ENCODE results near the gene SRF. TPM values are rescaled to one million over a fixed set of nuclear protein-coding genes. Genes with fewer than 3 reads are reported as not detected.

Gene SRF
- total and polyA plus RNA-seq, 2 donors (not counting 1 experiment from before 2014, with no cell fraction given) = 21.7 to 22.7 TPM

GRCh38 chr6:43146709-43147688 lies 24.1 kb upstream of the SRF start:
- Histone ChIP-seq H3K36me3 (replicated peaks in 1 of 2; ENCODE audit: control extremely low read depth in 1 of 2, control insufficient read depth in 1 of 2, extremely low read depth in 1 of 2, insufficient read depth in 2 of 2, low read length in 1 of 2) (no peaks in the 10 kb centered on the region), H3K9me3 (ENCODE audit: control extremely low read depth in 1 of 3, control insufficient read depth in 2 of 3, insufficient read depth in 1 of 3, low read length in 2 of 3) (no peaks in the 10 kb centered on the region), H3K4me2 (replicated peaks; ENCODE audit: low read depth, low read length, poor library complexity, severe bottlenecking) (no peak overlapping the region), H2AFZ (ENCODE audit: insufficient read depth, low read depth, low read length, poor library complexity, severe bottlenecking) (no peak overlapping the region), H3K9ac (ENCODE audit: low read length) (no peak overlapping the region), H3K4me3 (ENCODE audit: control extremely low read depth in 1 of 5, extremely low read depth in 1 of 5, insufficient read depth in 1 of 5, low read depth in 2 of 5, low read length in 4 of 5) (no peak overlapping the region), H3K27me3 (replicated peaks in 1 of 4; ENCODE audit: control extremely low read depth in 1 of 4, control insufficient read depth in 3 of 4, insufficient read depth in 4 of 4, low read length in 3 of 4) (peaks cover 0 to 4% (median 0%) of the 10 kb centered on the region in 4 experiments), H3K4me1 (ENCODE audit: control insufficient read depth in 2 of 2, insufficient read depth in 2 of 2, low read length in 2 of 2) (peaks cover 7 to 8% of the 10 kb centered on the region in 2 donors), H4K20me1 (ENCODE audit: control insufficient read depth, insufficient read depth, low read length, poor library complexity, severe bottlenecking) (no peaks in the 10 kb centered on the region), H3K27ac (ENCODE audit: low read length in 2 of 2) (no peak overlapping the region), H3K79me2 (ENCODE audit: control insufficient read depth, insufficient read depth, low read length) (no peaks in the 10 kb centered on the region)
- no peak overlapping the region for H3K27ac Mint-ChIP-seq
- H3K9me3 Mint-ChIP-seq (ENCODE audit: insufficient read depth) = no peaks in the 10 kb centered on the region
- H3K4me1 Mint-ChIP-seq = peaks cover 8% of the 10 kb centered on the region
- CTCF ChIA-PET = interaction anchor here (1.6 to 1.7 kb wide), 2 partner anchors 17 to 246 kb away, joined by 5 to 8 read pairs; no protein-coding TSS in a partner anchor
- no peak for ATAC-seq (ENCODE audit: low read depth)
- H3K4me3 Mint-ChIP-seq = no peak overlapping the region
- H3K27me3 Mint-ChIP-seq = peaks cover 10% of the 10 kb centered on the region
- no peak for DNase-seq
- WGBS (ENCODE audit: insufficient coverage) = 88% methylated on average over 5 of the region's 8 CpGs
- intact Hi-C loops (cut with micrococcal nuclease) = no loop called here
- TF ChIP-seq CTCF (IDR thresholded peaks at IDR 0.05) (no peak), EZH2 (IDR thresholded peaks at IDR 0.05; ENCODE audit: borderline replicate concordance, insufficient read depth, low read depth, low read length, poor library complexity, severe bottlenecking) (no peak)
- POLR2A ChIA-PET = no interaction called here

Measured in B cell (primary cell).